CD8-positive, alpha-beta memory T cell (primary cell): Measurements from ENCODE around the gene KRT35. TPM values are rescaled to one million over a fixed set of nuclear protein-coding genes. Genes with fewer than 3 reads are reported as not detected.

Source experiments
- CTCF ChIA-PET: fragments of 350-600 bp; sonication (Branson Sonifier 250); formaldehyde crosslinking; loops from one replicate; lab custom pipeline; 2021; ENCODE audit warnings: antibody characterized with exemption; lab: Charles Lee
- POLR2A ChIA-PET: fragments of 350-600 bp; sonication (Branson Sonifier 250); formaldehyde crosslinking; loops from one replicate; lab custom pipeline; 2021; ENCODE audit warnings: antibody characterized with exemption; lab: Charles Lee
- DNase-seq, 5 donors: peaks; one replicate each; pipeline versions ENCODE4 v3.0.0 to v3.0.0-alpha.2; 2020 to 2022; ENCODE audit warnings: mixed read lengths in 1 of 5
- H3K27ac ChIP-seq: one replicate; pipeline ENCODE4 v1.7.0; 2013; ENCODE audit warnings: low read depth, mild to moderate bottlenecking, low read length, moderate library complexity
- H3K27me3 ChIP-seq: 2 replicates; pipeline ENCODE4 v1.7.0; 2013; ENCODE audit warnings: low read length, mild to moderate bottlenecking; ENCODE audit not compliant: insufficient read depth, poor library complexity, severe bottlenecking
- H3K36me3 ChIP-seq: 2 replicates; pipeline ENCODE4 v1.7.0; 2013; ENCODE audit warnings: mild to moderate bottlenecking, low read length, moderate library complexity; ENCODE audit not compliant: insufficient read depth
- H3K4me1 ChIP-seq: 2 replicates; pipeline ENCODE4 v1.7.0; 2013; ENCODE audit warnings: mild to moderate bottlenecking, low read length, moderate library complexity; ENCODE audit not compliant: insufficient read depth
- H3K4me3 ChIP-seq: 2 replicates; pipeline ENCODE4 v1.7.0; 2013; ENCODE audit warnings: mild to moderate bottlenecking, low read length
- H3K9me3 ChIP-seq: 2 replicates; pipeline ENCODE4 v1.7.0; 2013; ENCODE audit warnings: mild to moderate bottlenecking, low read length
- H3K27ac Mint-ChIP-seq, 8 donors: one replicate each; pipeline ENCODE4 v1.8.0; 2020 to 2021; ENCODE audit warnings: mixed read lengths in 8 of 8, mild to moderate bottlenecking in 6 of 8, inconsistent platforms in 3 of 8, moderate library complexity in 3 of 8
- H3K27me3 Mint-ChIP-seq, 2 donors: one replicate each; pipeline ENCODE4 v1.8.0; 2020 to 2021; ENCODE audit warnings: mixed read lengths in 2 of 2, mild to moderate bottlenecking in 1 of 2, moderate library complexity in 1 of 2
- H3K36me3 Mint-ChIP-seq, 3 donors: one replicate each; pipeline ENCODE4 v1.8.0; 2020 to 2021; ENCODE audit warnings: mixed read lengths in 3 of 3, inconsistent platforms in 1 of 3, mild to moderate bottlenecking in 1 of 3
- H3K4me1 Mint-ChIP-seq, 3 donors: one replicate each; pipeline ENCODE4 v1.8.0; 2020 to 2021; ENCODE audit warnings: mixed read lengths in 3 of 3, inconsistent platforms in 1 of 3, mild to moderate bottlenecking in 1 of 3
- H3K4me3 Mint-ChIP-seq, 7 donors: one replicate each; pipeline ENCODE4 v1.8.0; 2020 to 2021; ENCODE audit warnings: mixed read lengths in 7 of 7, mild to moderate bottlenecking in 6 of 7, moderate library complexity in 4 of 7, inconsistent platforms in 2 of 7
- H3K9me3 Mint-ChIP-seq, 5 donors: one replicate each; pipeline ENCODE4 v1.8.0; 2020 to 2022; ENCODE audit warnings: mixed read lengths in 5 of 5, mild to moderate bottlenecking in 3 of 5, moderate library complexity in 2 of 5, inconsistent platforms in 1 of 5
- polyA plus RNA-seq: library from polyadenylated mRNA; unstranded; fragments of 300-500 nt; fragmentation: Illumina TruSeq; gene quantifications from one replicate; pipeline ENCODE4 v1.2.3, GENCODE V29; 2021
- total RNA-seq, 2 experiments: library from RNA; stranded (reverse); gene quantifications; one replicate each; pipeline ENCODE4 v1.2.3, GENCODE V29; 2021

The KRT35 gene
- total and polyA plus RNA-seq, 3 experiments from 2014 or later, result not detected

GRCh38 chr17:41523225-41523593, 42.3 kb upstream of the KRT35 start:
- ChIA-PET POLR2A (no interaction called here), CTCF (no interaction called here)
- H3K9me3 ChIP-seq, result no peaks in the 10 kb centered on the region
- peaks cover 19 to 27% of the 10 kb centered on the region in 2 donors for H3K27me3 Mint-ChIP-seq
- H3K4me1 ChIP-seq, result no peaks in the 10 kb centered on the region
- no peaks in the 10 kb centered on the region for H3K9me3 Mint-ChIP-seq
- H3K36me3 Mint-ChIP-seq, result no peaks in the 10 kb centered on the region
- peaks cover under 1 to 12% (median 1%) of the 10 kb centered on the region in 3 donors for H3K4me1 Mint-ChIP-seq
- no peak overlapping the region for H3K27ac Mint-ChIP-seq
- no peak overlapping the region for H3K4me3 ChIP-seq
- H3K4me3 Mint-ChIP-seq, result no peak overlapping the region
- no peak for DNase-seq
- H3K36me3 ChIP-seq, result no peaks in the 10 kb centered on the region
- no peak overlapping the region for H3K27ac ChIP-seq
- peaks cover under 1% of the 10 kb centered on the region for H3K27me3 ChIP-seq

- Mint-ChIP-seq H3K27ac (peak overlapping the region in 1 of 8 donors; percentile 38), H3K4me3 (no peak overlapping the region), H3K27me3 (peaks cover 18 to 24% of the 10 kb centered on the region in 2 donors), H3K9me3 (no peaks in the 10 kb centered on the region), H3K36me3 (no peaks in the 10 kb centered on the region), H3K4me1 (peaks cover 0 to 6% (median 1%) of the 10 kb centered on the region in 3 donors)
- no peaks in the 10 kb centered on the region for H3K9me3 ChIP-seq
- H3K4me1 ChIP-seq, result no peaks in the 10 kb centered on the region
- no peak overlapping the region for H3K27ac ChIP-seq
- H3K27me3 ChIP-seq, result no peaks in the 10 kb centered on the region
- no peak overlapping the region for H3K4me3 ChIP-seq
- POLR2A ChIA-PET, result interaction anchor here (0.6 kb wide), 1 partner anchor 119 kb away, joined by 3 read pairs; no protein-coding TSS in a partner anchor
- no peak for DNase-seq
- no peaks in the 10 kb centered on the region for H3K36me3 ChIP-seq
- CTCF ChIA-PET, result interaction anchor here (0.7 to 1.1 kb wide), 2 partner anchors 26 to 27 kb away, joined by 3 read pairs; no protein-coding TSS in a partner anchor
Observed at GRCh38 chr17:41522301-41523224, 41.6 kb upstream of the KRT35 start.

GRCh38 chr17:41521574-41522261, 40.8 kb upstream of the KRT35 start:
- CTCF ChIA-PET, result interaction anchor here (0.7 to 1.1 kb wide), 2 partner anchors 27 to 28 kb away, joined by 3 read pairs; no protein-coding TSS in a partner anchor
- H3K27me3 ChIP-seq, result no peaks in the 10 kb centered on the region
- Mint-ChIP-seq H3K4me3 (no peak overlapping the region), H3K27me3 (peaks cover 16 to 18% of the 10 kb centered on the region in 2 donors), H3K4me1 (no peaks in the 10 kb centered on the region), H3K27ac (no peak overlapping the region), H3K9me3 (no peaks in the 10 kb centered on the region), H3K36me3 (no peaks in the 10 kb centered on the region)
- H3K9me3 ChIP-seq, result no peaks in the 10 kb centered on the region
- H3K4me3 ChIP-seq, result no peak overlapping the region
- POLR2A ChIA-PET, result no interaction called here
- no peaks in the 10 kb centered on the region for H3K4me1 ChIP-seq
- no peak overlapping the region for H3K27ac ChIP-seq
- DNase-seq, result no peak
- H3K36me3 ChIP-seq, result no peaks in the 10 kb centered on the region

- no peaks in the 10 kb centered on the region for H3K36me3 ChIP-seq
- no peaks in the 10 kb centered on the region for H3K4me1 ChIP-seq
- H3K4me3 ChIP-seq, result no peak overlapping the region
- POLR2A ChIA-PET, result no interaction called here
- Mint-ChIP-seq H3K27me3 (peaks cover 14 to 21% of the 10 kb centered on the region in 2 donors), H3K36me3 (no peaks in the 10 kb centered on the region), H3K27ac (no peak overlapping the region), H3K4me3 (no peak overlapping the region), H3K9me3 (no peaks in the 10 kb centered on the region), H3K4me1 (no peaks in the 10 kb centered on the region)
- CTCF ChIA-PET, result no interaction called here
- H3K27me3 ChIP-seq, result no peaks in the 10 kb centered on the region
- no peak for DNase-seq
- no peaks in the 10 kb centered on the region for H3K9me3 ChIP-seq
- no peak overlapping the region for H3K27ac ChIP-seq
Observed at GRCh38 chr17:41520821-41521521, 40.0 kb upstream of the KRT35 start.

- Mint-ChIP-seq H3K27ac (no peak overlapping the region), H3K4me1 (no peaks in the 10 kb centered on the region), H3K27me3 (peaks cover 12 to 16% of the 10 kb centered on the region in 2 donors), H3K9me3 (no peaks in the 10 kb centered on the region), H3K4me3 (no peak overlapping the region), H3K36me3 (no peaks in the 10 kb centered on the region)
- DNase-seq, result no peak
- ChIA-PET CTCF (no interaction called here), POLR2A (no interaction called here)
- Histone ChIP-seq H3K4me1 (no peaks in the 10 kb centered on the region), H3K27me3 (no peaks in the 10 kb centered on the region), H3K4me3 (no peak overlapping the region), H3K36me3 (no peaks in the 10 kb centered on the region), H3K27ac (no peak overlapping the region), H3K9me3 (no peaks in the 10 kb centered on the region)
Observed at GRCh38 chr17:41519501-41520224, 38.7 kb upstream of the KRT35 start.

- no peaks in the 10 kb centered on the region for H3K4me1 Mint-ChIP-seq
- H3K9me3 Mint-ChIP-seq, result no peaks in the 10 kb centered on the region
- ChIA-PET CTCF (interaction anchor here (1.0 kb wide), 1 partner anchor 30 kb away, joined by 5 read pairs; no protein-coding TSS in a partner anchor), POLR2A (no interaction called here)
- no peaks in the 10 kb centered on the region for H3K36me3 ChIP-seq
- H3K9me3 ChIP-seq, result no peaks in the 10 kb centered on the region
- no peak within 1 kb of the TSS for H3K4me3 ChIP-seq
- no peaks in the 10 kb centered on the region for H3K4me1 ChIP-seq
- H3K27ac ChIP-seq, result no peak within 1 kb of the TSS
- no peak for DNase-seq
- H3K27ac Mint-ChIP-seq, result peak within 1 kb of the TSS in 1 of 8 donors; percentile 38
- no peak within 1 kb of the TSS for H3K4me3 Mint-ChIP-seq
- H3K36me3 Mint-ChIP-seq, result peaks cover 0 to 1% (median 0%) of the 10 kb centered on the region in 3 donors
- H3K27me3 ChIP-seq, result no peaks in the 10 kb centered on the region
- peaks cover 12 to 16% of the 10 kb centered on the region in 2 donors for H3K27me3 Mint-ChIP-seq
Observed at GRCh38 chr17:41518789-41519449, 38.0 kb upstream of the KRT35 start, which contains the start of gene KRT15. Gene KRT15, minus strand, starts transcription at chr17:41518890. Its CDS starts 63 bp downstream, at chr17:41518827.

GRCh38 chr17:41518031-41518430, 37.1 kb upstream of the KRT35 start:
- no peaks in the 10 kb centered on the region for H3K36me3 ChIP-seq
- peaks cover 12 to 16% of the 10 kb centered on the region in 2 donors for H3K27me3 Mint-ChIP-seq
- no peaks in the 10 kb centered on the region for H3K4me1 ChIP-seq
- no peaks in the 10 kb centered on the region for H3K4me1 Mint-ChIP-seq
- no peaks in the 10 kb centered on the region for H3K9me3 Mint-ChIP-seq
- CTCF ChIA-PET, result interaction anchor here (1.0 kb wide), 1 partner anchor 31 kb away, joined by 5 read pairs; no protein-coding TSS in a partner anchor
- DNase-seq, result no peak
- H3K4me3 Mint-ChIP-seq, result no peak overlapping the region
- no peaks in the 10 kb centered on the region for H3K9me3 ChIP-seq
- peaks cover 0 to 1% (median 0%) of the 10 kb centered on the region in 3 donors for H3K36me3 Mint-ChIP-seq
- H3K27me3 ChIP-seq, result no peaks in the 10 kb centered on the region
- no peak overlapping the region for H3K4me3 ChIP-seq
- H3K27ac Mint-ChIP-seq, result peak overlapping the region in 1 of 8 donors; percentile 38
- POLR2A ChIA-PET, result no interaction called here
- H3K27ac ChIP-seq, result no peak overlapping the region
